ENCODE measurements around the gene KLF16. TPM values are rescaled to one million over a fixed set of nuclear protein-coding genes. Genes with fewer than 3 reads are reported as not detected.

Gene KLF16
- polyA plus RNA-seq, 10 donors, result 5.6 to 13.2 (median 8.5) TPM

DNA sequence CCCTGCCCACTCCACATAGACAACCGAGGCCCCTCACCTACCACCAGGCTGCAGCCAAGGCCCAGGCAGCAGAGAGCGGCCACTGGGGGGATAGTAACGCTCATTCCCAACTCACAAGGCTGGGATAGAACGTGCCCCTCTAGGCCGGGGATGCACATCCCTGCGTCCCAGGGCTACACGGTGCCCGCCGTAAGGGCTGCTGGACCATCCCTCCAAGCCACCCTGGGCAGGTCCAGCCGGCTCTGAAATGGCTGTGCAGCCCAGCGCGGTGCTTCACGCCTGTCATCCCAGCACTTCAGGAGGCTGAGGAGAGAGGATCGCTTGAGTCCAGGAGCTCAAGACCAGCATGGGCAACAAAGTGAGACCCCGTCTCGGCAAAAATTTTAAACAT is 18.3 kb downstream of the KLF16 start:
- DNase-seq, result no peak

DNA sequence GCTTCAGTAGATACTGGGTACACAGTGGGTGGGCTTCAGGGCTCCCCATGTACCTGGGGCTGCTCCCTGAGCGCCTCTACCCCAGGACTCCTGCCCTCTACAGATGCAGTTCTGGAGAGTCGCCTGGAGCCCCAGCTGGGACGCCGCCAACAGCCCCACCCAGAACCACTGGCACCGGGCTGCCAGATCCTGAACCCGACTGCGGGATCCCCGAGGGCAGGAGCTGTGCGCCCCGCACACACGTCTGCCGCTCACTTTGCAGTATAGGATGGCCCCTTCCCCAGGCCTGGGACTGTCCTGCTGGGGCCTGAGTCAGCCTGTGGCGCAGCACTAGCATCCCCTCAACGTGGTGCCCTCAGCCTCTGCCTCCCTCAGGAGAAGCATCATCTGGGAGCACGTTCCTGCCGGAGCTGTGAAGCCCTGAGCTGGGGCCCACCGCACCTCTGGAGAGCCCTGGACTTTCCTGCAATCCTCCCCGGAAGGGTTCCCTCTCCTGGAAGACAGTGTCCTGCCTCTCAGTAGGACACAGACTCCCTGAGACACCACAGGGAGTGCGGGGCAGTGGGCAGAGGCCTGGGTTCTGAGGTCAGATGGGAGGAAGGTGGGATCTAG is 18.8 kb downstream of the KLF16 start:
- DNase-seq, result no peak

DNA sequence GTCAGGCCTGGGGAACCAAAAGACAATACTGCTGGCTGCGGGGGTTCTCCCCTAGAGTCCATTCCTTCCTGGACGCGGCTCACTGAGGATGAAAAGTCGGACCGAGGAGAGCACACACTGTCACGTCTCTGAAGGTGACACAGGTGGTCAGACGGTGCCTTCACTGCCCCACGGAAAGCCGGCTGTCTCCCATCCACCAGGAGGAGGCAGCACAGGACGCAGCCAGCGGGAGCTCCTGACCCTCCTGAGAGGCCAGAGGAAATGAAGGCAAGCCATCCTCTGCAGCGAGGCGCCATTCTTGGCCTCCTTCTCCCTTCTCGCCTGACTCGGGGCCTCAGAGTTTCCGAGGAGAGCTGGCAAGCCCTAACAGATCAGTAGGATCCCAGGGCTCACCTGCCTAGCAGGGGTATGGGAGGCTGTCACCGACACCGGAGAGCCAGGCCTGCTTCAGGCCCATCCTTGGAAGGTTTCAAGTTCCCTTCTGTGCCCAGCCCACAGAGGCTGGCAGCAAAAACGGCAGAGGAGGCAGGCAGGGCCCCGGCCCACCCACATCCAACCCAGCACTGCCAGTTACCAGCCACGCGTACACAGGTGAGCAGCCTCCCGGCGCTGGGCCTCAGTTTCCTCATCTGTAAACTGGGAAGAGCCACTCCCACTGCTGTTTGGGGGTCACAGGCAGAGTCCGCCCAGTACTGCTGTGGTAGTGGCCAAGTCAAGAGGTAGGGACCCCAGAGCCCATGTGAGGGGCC is 19.6 kb downstream of the KLF16 start:
- peak in 1 of 3 donors; percentile 39 for DNase-seq

DNA sequence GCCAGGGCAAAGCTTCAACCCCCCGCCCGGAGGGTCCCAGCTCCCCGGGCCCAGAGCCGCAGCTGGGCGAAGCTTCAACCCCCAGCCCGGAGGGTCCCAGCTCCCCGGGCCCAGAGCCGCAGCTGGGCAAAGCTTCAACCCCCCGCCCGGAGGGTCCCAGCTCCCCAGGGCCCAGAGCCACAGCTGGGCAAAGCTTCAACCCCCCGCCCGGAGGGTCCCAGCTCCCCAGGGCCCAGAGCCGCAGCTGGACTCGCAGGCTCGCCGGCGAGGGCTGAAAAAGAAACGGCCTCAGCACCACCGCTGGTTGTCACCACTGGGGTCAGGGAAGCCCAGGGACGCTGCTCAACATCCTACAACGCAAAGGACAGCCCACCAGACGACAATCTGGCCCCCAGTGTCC is 20.3 kb downstream of the KLF16 start:
- no peak for DNase-seq

DNA sequence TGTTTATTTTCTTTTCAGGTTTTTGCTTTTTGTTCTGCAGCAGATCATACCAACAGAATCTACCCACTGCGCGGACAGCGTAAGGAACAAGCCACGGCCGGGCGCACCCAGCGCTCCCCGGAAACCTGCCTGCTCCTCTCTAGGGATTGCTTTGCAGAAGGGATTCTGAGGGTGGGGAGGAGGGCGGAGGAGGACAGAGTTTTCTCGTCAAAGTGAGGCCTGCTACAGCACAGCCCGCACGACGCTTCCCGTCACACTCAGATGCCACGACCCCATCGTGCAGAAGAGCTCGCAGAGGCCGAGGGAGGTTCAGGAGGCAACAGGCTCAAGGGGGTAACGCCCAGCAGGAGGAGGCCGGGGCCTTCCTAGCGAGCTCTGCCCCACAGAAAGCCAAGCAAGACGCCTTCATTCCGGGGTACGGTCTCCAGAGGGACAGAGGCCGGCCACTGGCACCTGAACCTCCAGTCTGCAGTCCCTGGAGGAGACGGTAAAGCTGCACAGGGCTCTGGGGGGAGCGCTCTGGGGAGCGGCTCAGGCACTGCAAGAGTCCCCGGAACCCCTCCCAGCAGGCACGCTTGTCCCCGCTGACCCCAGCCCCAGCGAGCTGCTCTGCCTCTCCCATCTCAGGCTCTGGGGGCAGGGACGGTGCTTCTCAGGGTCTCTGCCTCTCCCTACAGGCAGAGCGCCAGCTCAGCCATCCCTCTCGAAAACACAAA is 22.0 kb downstream of the KLF16 start:
- DNase-seq, result no peak

DNA sequence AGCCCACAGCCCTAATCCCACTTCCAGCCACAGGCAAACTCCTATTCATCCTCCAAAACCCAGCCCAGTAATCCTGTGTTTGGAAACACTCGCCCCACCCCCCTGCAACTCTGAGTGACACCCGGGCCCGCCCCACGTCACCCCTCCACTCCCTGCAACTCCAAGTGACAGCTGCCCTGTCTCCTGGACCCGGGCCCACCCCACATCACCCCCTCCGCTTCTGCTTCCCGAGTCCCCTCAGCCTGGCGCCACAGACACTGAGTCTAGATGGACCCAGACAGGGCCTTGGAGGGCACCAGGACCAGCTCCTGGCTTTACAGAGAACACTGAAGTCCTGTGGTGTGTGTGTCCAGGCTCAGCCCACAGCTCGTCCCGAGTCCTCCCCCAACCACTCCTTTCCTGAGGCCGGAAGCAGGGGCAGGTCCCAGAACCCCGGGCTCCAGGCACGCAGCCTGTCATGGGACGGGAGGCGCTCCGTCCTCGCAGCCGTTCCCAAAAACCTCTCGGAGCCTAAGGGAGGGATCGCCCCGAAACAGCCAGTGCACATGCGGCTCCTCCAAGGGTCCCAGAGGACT is 22.8 kb downstream of the KLF16 start:
- DNase-seq, result peak in 1 of 3 donors; percentile 78

DNA sequence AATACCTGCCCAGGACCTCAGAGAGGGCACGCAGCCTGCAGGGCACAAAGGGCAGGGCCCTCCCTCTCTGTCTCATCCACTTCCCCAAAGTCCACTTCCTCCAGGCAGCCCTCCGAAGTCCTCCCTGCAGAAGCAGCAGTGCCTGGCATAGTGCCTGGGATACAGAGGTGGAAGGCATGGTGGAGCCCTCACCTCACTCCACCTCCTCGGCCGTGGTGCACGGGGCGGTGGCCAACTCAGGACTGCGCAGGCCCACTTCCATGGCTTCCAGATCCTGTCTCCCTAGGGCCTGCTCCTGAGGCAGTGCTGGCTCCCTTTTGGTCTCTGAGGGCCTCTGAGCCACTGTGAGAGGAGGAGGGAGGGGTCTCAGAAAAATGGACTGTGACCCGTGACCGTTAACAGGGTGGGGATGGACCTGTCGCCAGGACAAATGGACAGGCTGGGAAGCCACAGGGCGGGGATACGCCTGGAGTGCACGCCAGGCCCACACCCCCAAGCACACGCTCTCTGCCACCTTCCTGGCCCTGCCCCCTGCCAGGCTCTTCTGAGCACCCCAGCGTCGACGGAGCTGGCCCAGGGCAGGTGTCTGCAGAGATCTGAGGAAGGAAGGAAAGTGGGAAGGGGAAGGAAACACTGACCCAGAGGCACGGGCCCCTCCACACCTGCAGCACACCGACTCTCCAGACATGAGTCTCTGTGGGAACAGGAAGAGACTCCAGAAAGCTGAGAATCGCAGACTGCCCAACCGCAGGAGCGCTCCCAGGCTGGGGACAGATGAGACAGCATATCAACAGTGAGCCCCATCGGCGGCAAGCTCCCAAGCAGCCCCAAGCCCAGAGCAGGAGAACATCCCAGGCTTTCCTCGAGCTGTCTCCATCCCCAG is 23.5 kb downstream of the KLF16 start:
- no peak for DNase-seq

DNA sequence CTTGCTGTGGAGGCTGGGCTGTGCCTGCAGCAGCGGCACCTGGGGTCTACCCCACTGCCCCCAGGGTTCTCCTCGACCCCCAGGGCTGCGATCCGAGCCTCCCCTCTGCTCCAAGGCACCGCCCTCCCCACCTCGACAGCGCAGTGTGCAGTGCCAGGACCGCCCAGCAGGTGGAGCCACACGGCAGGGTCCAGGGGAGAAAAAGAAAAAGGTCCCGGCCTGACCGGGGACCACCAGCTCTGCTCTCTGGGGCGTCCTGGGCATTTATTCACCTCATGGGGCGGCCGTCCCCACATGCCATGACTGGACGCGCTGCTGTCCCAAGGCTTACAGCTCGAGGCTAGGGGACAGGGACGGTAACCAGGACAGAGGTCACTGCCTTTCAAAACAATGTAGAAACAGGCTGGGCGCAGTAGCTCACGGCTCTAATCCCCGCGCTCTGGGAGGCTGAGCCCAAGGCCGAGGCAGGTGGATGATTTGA is 25.7 kb downstream of the KLF16 start:
- peak in 1 of 3 donors; percentile 57 for DNase-seq

DNA sequence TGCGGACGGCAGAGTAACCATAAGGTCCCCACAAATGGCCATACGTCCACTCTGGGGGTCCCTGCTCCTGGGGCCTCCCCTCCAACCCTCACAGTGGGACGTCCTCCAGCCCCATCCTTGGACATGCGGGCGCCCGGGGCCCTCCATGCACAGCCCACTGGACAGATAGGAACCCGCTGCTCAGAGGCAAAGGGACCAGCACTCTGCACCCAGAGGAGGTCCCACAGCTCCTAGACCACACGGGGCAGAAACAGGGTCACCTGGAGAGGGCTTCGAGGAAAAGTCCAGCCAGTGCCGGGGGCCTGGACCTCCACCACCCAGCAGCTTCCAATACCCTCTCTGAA is 26.2 kb downstream of the KLF16 start:
- DNase-seq, result no peak

DNA sequence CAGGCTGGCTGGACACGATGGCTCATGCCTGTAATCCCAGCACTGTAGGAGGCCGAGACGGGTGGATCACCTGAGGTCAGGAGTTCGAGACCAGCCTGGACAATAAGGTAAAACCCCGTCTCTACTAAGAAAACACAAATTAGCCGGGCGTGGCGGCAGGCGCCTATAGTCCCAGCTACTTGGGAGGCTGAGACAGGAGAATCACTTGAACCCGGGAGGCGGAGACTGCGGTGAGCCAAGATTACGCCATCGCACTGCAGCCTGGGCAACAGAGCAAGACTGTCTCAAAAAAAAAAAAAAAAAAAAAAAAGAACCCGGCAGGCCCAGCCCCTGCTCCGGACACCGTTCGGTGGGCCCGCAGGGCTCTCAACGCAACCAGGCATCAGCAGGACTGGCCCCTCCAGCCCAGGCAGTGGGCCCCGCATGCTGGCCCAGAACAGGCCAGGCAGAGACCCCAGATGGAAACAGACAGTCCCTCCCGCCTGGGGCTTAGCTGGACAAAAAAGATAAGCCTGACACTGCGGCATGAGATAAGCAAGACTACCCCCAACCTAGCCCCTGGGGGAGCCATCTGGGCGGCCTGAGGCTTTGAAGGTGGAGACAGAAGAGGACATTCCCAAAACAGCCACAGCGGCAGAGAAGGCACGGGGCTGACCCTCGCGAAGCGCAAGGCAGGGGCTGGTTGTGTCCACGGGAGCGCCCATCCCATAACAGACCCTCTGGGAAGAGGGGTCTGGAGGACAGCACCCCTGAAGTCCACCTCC is 26.7 kb downstream of the KLF16 start:
- DNase-seq, result no peak

DNA sequence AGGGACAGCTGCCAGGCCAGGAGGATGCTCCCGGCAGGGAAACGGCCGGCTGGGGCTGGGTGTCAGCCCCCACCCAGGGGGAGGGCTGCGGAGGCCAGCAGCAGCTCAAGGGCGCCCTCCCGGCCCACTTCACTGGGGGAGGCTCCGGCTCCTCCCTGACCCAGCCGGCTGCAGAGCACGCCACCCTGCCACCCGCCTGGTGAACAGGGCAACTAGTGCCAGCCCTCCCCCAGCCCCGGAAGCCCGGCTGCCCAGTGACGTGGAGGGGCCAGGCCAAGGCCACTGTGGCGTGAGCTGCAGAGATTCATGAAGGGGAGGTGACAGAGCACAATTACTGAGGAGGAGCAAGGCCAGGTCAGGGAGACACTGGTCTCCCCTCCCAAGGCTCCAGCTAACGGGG is 29.8 kb downstream of the KLF16 start:
- no peak for DNase-seq

DNA sequence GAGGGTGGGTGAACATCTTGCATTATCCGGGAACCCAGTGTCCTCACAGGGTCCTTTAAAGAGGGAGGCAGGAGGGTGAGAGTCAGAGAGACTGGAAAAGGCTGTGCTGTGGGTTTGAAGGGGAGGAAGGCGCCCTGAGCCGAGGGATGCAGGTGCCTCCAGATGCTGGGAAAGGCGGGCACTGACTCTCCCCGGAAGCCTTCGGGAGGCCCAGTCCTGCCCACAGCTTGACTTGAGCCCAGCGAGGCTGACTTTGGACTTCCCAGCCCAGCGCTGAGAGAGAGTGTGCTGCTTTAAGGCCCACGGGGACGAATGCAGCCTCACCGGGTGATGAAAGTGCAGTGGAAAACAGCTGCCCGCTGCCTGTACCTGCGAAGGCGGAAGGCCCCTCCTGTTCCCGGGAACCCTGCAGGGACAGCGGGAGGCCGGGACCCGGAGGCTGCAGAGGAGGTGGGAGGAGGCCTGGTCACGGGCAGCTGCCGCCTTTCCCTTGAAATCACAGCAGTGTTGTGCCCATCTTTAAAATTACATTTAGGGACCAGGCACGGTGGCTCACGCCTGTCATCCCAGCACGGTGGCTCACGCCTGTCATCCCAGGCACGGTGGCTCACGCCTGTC is 31.2 kb downstream of the KLF16 start:
- DNase-seq, result no peak

DNA sequence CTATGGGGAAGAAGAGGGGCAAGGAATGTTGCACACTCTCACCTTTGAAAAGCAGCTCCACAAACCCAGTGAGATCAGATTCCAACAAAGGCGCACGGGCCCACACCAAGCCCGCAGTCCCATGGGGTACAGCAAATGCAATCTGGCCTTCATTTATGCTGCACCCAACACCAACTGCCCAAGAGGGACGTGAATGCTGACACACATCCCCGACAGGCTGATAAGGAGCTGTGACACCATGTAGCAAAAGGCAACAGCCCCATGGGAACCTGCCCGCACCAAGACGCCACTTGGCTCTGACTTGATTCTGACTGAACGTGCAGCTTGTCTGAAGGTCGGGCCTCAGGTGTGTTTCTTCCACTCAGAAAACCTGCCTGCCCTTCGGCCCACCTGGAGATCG is 32.4 kb downstream of the KLF16 start:
- DNase-seq, result no peak

DNA sequence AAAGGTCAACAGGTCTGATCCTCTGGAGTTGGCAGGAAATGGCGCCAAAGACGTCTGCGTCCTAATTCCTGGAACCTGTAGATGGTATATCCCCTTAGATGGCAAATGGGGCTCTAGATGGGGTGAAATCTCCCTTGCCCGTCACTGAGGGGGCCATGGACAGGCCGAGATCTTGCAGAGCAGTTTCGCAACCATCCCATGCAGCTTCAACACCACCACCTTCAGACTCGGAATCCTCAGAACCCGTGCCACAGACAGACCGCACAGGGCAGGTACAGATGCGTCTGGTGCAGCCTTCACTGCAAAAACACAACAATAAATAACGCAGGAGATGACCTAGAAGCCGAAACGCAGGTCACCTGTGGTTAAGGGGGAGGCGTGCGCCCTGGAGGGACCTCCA is 32.8 kb downstream of the KLF16 start:
- no peak for DNase-seq

DNA sequence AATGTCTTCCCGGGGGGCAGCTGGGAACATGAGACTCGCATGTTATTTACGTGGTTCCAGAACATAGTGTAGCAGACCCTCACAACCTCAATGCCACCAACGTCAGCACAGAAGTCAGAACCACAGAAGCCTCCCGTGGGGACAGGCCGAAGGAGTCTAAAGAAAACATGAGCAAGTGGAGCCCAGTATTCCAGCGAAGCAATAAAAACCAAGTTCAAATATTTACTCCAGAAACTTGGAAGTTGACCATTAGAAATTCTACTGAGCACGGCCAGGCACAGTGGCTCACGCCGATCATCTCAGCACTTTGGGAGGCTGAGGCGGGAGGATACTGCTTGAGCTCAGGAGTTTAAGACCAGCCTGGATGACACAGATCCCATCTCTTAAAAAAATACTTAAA is 33.4 kb downstream of the KLF16 start:
- DNase-seq, result no peak

DNA sequence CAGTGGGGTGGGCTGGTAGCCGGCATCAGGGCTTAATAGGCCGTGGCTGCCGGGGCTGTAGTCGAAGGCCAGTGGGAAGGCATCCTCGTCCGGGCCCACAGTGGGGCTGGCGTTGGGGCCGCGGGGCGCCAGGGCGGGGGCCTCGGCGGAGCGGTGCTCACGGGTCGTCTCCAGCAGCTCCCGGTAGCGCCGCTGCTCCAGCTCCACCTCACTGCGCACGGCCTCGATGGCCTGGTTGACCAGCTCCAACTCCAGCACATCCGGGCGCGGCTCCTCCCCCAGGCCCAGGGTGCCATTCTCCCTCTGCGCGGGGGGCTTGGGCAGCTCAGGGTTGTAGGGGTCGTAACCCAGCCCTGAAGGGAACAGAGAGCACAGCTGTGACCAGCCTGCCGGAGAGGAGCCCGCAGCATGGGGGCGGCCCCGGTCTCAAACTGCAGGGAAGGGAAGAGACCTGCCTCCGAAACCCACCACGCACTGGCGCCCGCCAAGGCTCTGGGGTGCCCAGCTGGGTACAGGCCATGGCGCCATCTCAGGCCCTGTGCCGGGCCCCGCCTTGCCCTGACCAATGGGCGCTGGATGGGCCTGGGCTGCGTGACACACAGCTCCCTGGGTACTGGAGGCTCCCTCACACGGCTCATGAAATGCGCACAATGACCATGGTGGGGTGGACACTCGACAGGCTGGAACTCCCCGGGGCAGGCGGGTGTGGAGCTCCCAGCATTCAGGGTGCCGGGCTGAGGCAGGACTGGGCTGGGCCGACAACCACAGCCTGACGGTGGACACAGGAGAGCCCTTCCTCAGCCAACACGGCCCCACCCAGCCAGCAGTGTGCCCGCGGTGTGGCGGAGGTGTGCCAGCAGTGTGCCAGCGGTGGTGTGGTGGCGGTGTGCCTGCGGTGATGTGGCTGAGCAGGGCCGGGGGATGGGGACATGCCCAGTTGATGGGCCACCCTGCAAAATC is 34.8 kb downstream of the KLF16 start:
- DNase-seq, result no peak

DNA sequence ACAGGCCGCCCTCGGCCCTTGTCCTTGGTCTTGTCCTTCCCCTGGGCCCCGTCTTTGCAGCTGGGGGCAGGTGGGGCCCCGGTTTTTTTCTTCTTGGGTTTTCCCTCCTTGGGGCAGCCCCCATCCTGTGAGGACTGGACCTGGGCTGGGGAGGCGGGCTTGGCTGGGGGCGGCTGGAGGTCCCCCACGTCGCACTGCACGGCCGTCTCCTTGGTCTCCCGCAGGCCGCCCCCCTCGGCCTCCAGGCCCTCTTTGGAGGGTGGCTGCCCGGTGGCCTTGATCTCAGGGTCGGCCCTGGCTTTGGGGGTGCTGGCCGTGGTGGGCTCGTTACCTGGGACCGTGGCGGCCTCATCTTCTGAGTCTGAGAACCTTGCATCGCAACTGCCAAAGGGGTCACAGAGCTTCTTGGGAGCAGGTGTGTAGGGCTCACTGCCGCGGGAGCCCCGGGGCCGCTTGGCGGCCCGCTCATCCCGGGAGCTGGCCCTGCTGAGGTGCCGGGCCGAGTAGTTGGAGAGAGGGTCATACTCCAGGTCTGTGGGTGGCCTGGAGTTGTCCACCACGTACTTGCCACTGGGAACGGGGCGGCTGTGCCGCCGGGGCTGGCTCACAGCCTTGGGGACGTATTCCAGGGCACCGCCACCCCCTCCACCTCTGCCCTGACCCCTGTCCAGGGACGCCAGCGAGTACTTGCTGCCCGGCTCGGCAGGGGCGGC is 35.7 kb downstream of the KLF16 start:
- no peak for DNase-seq

All from muscle of back (tissue), 11 donors.